OCI-LY3 (cell line): ENCODE results near the gene APCDD1L.

ENCODE experiments used
- EZH2phosphoT487 ChIP-seq: fragments of 200-600 bp; shearing (Covaris generic); IDR thresholded peaks from 2 replicates; pipeline ENCODE4 v1.6.1; 2018; ENCODE audit warnings: antibody characterized with exemption, mixed run types, low read depth
- TF ChIP-seq, protein P1 (sequence below): fragments of 200-600, 300-600 bp; sonication (generic); IDR thresholded peaks from 2 replicates; pipeline ENCODE4 v1.5.1; 2014; ENCODE audit warnings: antibody characterized with exemption, low read length, low read depth

GRCh38 chr20:58469616-58470015 lies 45.6 kb downstream of the APCDD1L start:
- TF ChIP-seq, protein P1, sequence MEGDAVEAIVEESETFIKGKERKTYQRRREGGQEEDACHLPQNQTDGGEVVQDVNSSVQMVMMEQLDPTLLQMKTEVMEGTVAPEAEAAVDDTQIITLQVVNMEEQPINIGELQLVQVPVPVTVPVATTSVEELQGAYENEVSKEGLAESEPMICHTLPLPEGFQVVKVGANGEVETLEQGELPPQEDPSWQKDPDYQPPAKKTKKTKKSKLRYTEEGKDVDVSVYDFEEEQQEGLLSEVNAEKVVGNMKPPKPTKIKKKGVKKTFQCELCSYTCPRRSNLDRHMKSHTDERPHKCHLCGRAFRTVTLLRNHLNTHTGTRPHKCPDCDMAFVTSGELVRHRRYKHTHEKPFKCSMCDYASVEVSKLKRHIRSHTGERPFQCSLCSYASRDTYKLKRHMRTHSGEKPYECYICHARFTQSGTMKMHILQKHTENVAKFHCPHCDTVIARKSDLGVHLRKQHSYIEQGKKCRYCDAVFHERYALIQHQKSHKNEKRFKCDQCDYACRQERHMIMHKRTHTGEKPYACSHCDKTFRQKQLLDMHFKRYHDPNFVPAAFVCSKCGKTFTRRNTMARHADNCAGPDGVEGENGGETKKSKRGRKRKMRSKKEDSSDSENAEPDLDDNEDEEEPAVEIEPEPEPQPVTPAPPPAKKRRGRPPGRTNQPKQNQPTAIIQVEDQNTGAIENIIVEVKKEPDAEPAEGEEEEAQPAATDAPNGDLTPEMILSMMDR = no peak
- no peak for TF ChIP-seq EZH2phosphoT487
